ENCODE results near the gene GRIFIN. TPM values are rescaled to one million over a fixed set of nuclear protein-coding genes. Genes with fewer than 3 reads are reported as not detected.

Gene GRIFIN
- total RNA-seq, 2 experiments from 2014 or later, result not detected

DNA sequence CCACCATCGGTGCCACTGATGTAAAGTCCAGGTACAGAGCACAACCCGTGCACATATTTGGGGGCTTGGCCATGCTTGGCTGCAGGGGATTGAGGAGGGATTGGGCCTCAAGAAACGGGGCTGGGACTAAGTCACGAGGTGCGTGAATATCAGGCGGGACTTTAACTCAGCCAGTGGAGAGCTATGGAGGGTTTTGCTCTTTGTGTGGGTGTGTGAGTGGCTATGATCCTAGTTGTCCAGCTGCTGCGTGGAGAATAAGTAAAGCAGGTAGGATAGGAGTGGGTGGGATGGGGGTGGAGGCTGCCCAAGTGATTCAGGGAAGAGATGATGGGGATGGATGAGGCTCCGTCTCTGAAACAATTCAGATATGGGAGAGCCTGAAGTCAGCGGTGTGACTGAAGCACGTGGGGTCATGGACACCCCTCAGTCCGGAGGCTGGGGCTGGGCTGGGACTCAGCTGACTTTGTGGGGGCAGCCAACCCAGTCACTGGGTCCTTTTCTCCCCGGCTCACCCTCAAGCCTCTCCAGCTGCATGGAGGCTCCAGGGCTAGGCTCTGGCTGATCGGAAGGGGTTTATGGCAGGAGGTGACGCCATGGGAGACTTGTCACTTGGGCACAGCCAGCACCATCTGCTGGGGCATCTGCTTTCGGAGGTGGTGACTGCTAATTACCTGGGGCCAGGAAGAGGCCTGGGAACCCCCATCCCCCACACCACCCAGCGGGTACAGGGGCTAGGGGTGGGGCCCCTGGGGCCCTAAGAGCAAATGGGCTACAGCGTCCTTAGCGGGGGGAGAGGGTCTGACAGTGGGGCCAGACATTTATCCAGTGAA is 41.7 kb upstream of the GRIFIN start:
- H3K4me1 ChIP-seq (ENCODE audit: insufficient read depth, low read length, poor library complexity, severe bottlenecking), result peaks cover 34% of the 10 kb centered on the region
- no peak overlapping the region for H3K27ac ChIP-seq (ENCODE audit: low read depth, low read length, poor library complexity, severe bottlenecking)

GRCh38 chr7:2517026-2517425 is 40.8 kb upstream of the GRIFIN start:
- H4K20me1 ChIP-seq (ENCODE audit: insufficient read depth, low read length), result no peaks in the 10 kb centered on the region
- no peak overlapping the region for H3K4me3 ChIP-seq (ENCODE audit: low read depth, low read length, poor library complexity, severe bottlenecking)
- no peaks in the 10 kb centered on the region for H3K36me3 ChIP-seq (ENCODE audit: insufficient read depth, low read length)
- no peak overlapping the region for H3K4me2 ChIP-seq (ENCODE audit: low read length)
- H3K9me3 ChIP-seq (ENCODE audit: low read length), result no peaks in the 10 kb centered on the region
- no peak for DNase-seq (ENCODE audit: low spot score)
- intact Hi-C loops (cut with micrococcal nuclease; ENCODE audit: unreplicated experiment), result no loop called here
- POLR2A ChIA-PET, result interaction anchor here (0.6 kb wide), 1 partner anchor 223 kb away, joined by 4 read pairs; no protein-coding TSS in a partner anchor
- no peak overlapping the region for H2AFZ ChIP-seq (ENCODE audit: low read length)
- H3K4me1 ChIP-seq (ENCODE audit: insufficient read depth, low read length, poor library complexity, severe bottlenecking), result peaks cover 34% of the 10 kb centered on the region
- H3K27ac ChIP-seq (ENCODE audit: low read depth, low read length, poor library complexity, severe bottlenecking), result no peak overlapping the region
- no peaks in the 10 kb centered on the region for H3K79me2 ChIP-seq (ENCODE audit: insufficient read depth, low read depth, low read length)
- BruUV-seq (replicated peaks), result no TSS peak
- CTCF ChIA-PET (ENCODE audit: unreplicated experiment), result no interaction called here
- TF ChIP-seq, protein P1, sequence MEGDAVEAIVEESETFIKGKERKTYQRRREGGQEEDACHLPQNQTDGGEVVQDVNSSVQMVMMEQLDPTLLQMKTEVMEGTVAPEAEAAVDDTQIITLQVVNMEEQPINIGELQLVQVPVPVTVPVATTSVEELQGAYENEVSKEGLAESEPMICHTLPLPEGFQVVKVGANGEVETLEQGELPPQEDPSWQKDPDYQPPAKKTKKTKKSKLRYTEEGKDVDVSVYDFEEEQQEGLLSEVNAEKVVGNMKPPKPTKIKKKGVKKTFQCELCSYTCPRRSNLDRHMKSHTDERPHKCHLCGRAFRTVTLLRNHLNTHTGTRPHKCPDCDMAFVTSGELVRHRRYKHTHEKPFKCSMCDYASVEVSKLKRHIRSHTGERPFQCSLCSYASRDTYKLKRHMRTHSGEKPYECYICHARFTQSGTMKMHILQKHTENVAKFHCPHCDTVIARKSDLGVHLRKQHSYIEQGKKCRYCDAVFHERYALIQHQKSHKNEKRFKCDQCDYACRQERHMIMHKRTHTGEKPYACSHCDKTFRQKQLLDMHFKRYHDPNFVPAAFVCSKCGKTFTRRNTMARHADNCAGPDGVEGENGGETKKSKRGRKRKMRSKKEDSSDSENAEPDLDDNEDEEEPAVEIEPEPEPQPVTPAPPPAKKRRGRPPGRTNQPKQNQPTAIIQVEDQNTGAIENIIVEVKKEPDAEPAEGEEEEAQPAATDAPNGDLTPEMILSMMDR (conservative IDR thresholded peaks at IDR 0.05; ENCODE audit: low read length), result no peak
- TF ChIP-seq EZH2phosphoT487 (IDR thresholded peaks at IDR 0.05; ENCODE audit: borderline replicate concordance, low read depth, low read length), result no peak
- H3K9me2 ChIP-seq (ENCODE audit: insufficient read depth, low read length), result no peaks in the 10 kb centered on the region

More for the DNA sequence above, 41.7 kb upstream of the GRIFIN start:
- no peaks in the 10 kb centered on the region for H3K9me3 ChIP-seq (ENCODE audit: low read length)
- H3K4me3 ChIP-seq (ENCODE audit: low read depth, low read length, poor library complexity, severe bottlenecking), result no peak overlapping the region
- no peaks in the 10 kb centered on the region for H4K20me1 ChIP-seq (ENCODE audit: insufficient read depth, low read length)
- H2AFZ ChIP-seq (ENCODE audit: low read length), result no peak overlapping the region
- intact Hi-C loops (cut with micrococcal nuclease; ENCODE audit: unreplicated experiment), result no loop called here
- DNase-seq (ENCODE audit: low spot score), result no peak
- no peaks in the 10 kb centered on the region for H3K36me3 ChIP-seq (ENCODE audit: insufficient read depth, low read length)
- no TSS peak for BruUV-seq (replicated peaks)
- TF ChIP-seq, protein P1 (conservative IDR thresholded peaks at IDR 0.05; ENCODE audit: low read length), result no peak
- TF ChIP-seq EZH2phosphoT487 (IDR thresholded peaks at IDR 0.05; ENCODE audit: borderline replicate concordance, low read depth, low read length), result no peak
- no peaks in the 10 kb centered on the region for H3K79me2 ChIP-seq (ENCODE audit: insufficient read depth, low read depth, low read length)
- CTCF ChIA-PET (ENCODE audit: unreplicated experiment), result no interaction called here
- no peak overlapping the region for H3K4me2 ChIP-seq (ENCODE audit: low read length)
- POLR2A ChIA-PET, result interaction anchor here (0.6 kb wide), 1 partner anchor 51 kb away, joined by 4 read pairs; no protein-coding TSS in a partner anchor
- H3K9me2 ChIP-seq (ENCODE audit: insufficient read depth, low read length), result no peaks in the 10 kb centered on the region

GRCh38 chr7:2516194-2516555 is 40.0 kb upstream of the GRIFIN start:
- TF ChIP-seq EZH2phosphoT487 (IDR thresholded peaks at IDR 0.05; ENCODE audit: borderline replicate concordance, low read depth, low read length), result no peak
- TF ChIP-seq, protein P1 (conservative IDR thresholded peaks at IDR 0.05; ENCODE audit: low read length), result no peak
- BruUV-seq (replicated peaks), result no TSS peak
- H3K36me3 ChIP-seq (ENCODE audit: insufficient read depth, low read length), result no peaks in the 10 kb centered on the region
- POLR2A ChIA-PET, result interaction anchor here (0.6 kb wide), 1 partner anchor 224 kb away, joined by 4 read pairs; no protein-coding TSS in a partner anchor
- H3K4me2 ChIP-seq (ENCODE audit: low read length), result no peak overlapping the region
- no peaks in the 10 kb centered on the region for H3K79me2 ChIP-seq (ENCODE audit: insufficient read depth, low read depth, low read length)
- no peak overlapping the region for H3K27ac ChIP-seq (ENCODE audit: low read depth, low read length, poor library complexity, severe bottlenecking)
- no peak for DNase-seq (ENCODE audit: low spot score)
- H3K4me3 ChIP-seq (ENCODE audit: low read depth, low read length, poor library complexity, severe bottlenecking), result no peak overlapping the region
- peaks cover 41% of the 10 kb centered on the region for H3K4me1 ChIP-seq (ENCODE audit: insufficient read depth, low read length, poor library complexity, severe bottlenecking)
- CTCF ChIA-PET (ENCODE audit: unreplicated experiment), result no interaction called here
- intact Hi-C loops (cut with micrococcal nuclease; ENCODE audit: unreplicated experiment), result no loop called here
- no peaks in the 10 kb centered on the region for H3K9me2 ChIP-seq (ENCODE audit: insufficient read depth, low read length)
- no peak overlapping the region for H2AFZ ChIP-seq (ENCODE audit: low read length)
- no peaks in the 10 kb centered on the region for H4K20me1 ChIP-seq (ENCODE audit: insufficient read depth, low read length)
- H3K9me3 ChIP-seq (ENCODE audit: low read length), result no peaks in the 10 kb centered on the region
